ENCODE data around the gene RPS8. TPM values are rescaled to one million over a fixed set of nuclear protein-coding genes. Genes with fewer than 3 reads are reported as not detected.
A peak's percentile ranks its signal among the peaks of the same experiment; 100 is the strongest.

Gene RPS8
- total and polyA plus RNA-seq, 10 donors, result 1,626 to 6,194 (median 2,275) TPM

- no peak for DNase-seq
- H3K9me3 ChIP-seq, result no peaks in the 10 kb centered on the region
- WGBS, 5 donors, result 45 to 54% (median 47%) methylated on average over 8 of the region's 8 CpGs
- H3K4me3 ChIP-seq, result peak overlapping the region; percentile 33 to 71 (median 43)
- H3K4me1 ChIP-seq, result peaks cover 12 to 53% (median 41%) of the 10 kb centered on the region in 6 donors
- intact Hi-C loops (cut with DNase I; ENCODE audit: low total_unique reads), result loop anchor here (10.0 kb wide), 1 partner anchor 49 kb away; the partner anchor contains the start of genes KIF2C and RNU5D-1
- no peaks in the 10 kb centered on the region for H3K27me3 ChIP-seq (replicated peaks in 1 of 7)
- H3K27ac ChIP-seq, result peak overlapping the region in 7 of 8 donors; percentile 8 to 82 (median 64)
- no peak for TF ChIP-seq POLR2AphosphoS5 (IDR thresholded peaks at IDR 0.05)
- TF ChIP-seq POLR2A (IDR thresholded peaks at IDR 0.05), result no peak
- TF ChIP-seq, protein P1, sequence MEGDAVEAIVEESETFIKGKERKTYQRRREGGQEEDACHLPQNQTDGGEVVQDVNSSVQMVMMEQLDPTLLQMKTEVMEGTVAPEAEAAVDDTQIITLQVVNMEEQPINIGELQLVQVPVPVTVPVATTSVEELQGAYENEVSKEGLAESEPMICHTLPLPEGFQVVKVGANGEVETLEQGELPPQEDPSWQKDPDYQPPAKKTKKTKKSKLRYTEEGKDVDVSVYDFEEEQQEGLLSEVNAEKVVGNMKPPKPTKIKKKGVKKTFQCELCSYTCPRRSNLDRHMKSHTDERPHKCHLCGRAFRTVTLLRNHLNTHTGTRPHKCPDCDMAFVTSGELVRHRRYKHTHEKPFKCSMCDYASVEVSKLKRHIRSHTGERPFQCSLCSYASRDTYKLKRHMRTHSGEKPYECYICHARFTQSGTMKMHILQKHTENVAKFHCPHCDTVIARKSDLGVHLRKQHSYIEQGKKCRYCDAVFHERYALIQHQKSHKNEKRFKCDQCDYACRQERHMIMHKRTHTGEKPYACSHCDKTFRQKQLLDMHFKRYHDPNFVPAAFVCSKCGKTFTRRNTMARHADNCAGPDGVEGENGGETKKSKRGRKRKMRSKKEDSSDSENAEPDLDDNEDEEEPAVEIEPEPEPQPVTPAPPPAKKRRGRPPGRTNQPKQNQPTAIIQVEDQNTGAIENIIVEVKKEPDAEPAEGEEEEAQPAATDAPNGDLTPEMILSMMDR (IDR thresholded peaks at IDR 0.05 in 8 of 11, conservative IDR thresholded peaks at IDR 0.05 in 3 of 11), result no peak
- H3K36me3 ChIP-seq, result peaks cover 0 to 37% (median 32%) of the 10 kb centered on the region in 6 donors
Observed at GRCh38 chr1:44783697-44784093, 8.4 kb downstream of the RPS8 start.

DNA sequence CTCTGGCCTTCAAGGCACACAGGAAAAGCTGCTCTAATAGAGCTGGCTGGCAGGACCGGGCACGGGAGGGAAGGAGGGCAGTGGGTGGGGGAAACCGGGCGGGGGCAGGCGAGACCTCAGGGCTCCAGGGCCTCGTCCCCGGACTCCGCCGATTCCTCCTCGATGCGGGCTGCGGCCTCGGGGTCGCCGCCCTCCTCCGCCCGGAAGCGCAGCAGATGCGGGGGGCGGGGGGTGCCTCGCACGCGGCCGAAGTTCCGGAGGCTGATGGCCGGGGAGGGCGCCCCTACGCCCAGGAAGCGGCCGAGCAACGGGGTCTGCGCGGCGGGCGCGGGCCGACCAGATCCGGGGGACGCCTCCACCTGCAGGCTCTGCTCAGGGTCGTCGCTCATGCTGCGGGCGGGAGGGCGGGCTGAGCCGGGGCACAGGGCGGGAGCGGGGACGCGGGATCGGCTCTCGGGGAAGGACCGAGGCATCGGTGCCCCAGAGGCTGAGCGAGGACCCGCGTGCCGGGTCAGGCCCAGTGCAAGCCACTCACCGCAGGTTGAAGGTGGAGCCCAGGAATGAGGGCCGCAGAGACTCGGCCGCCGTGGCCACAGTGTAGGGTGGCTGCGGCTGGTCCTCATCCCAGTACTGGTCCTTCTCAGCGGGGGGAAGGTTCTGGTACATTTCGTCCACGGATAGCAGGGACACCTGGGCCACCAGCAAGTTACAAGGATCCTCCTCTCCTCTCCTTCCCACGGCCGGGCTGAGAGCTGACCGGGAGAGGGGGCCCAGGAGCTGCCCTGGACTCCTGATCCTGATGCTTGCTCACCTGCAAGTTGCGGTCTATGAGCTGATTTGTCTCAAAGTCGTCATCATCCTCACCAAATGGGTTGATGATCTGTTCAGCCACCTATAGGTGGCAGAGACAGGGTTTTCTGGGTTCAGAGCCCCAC, 9.0 kb downstream of the RPS8 start:
- H3K4me1 ChIP-seq, result peaks cover 12 to 46% (median 40%) of the 10 kb centered on the region in 6 donors
- peaks cover 0 to 30% (median 25%) of the 10 kb centered on the region in 6 donors for H3K36me3 ChIP-seq
- WGBS, 5 donors, result 10 to 31% (median 13%) methylated on average over 19 to 71 of the region's 71 CpGs
- H3K9me3 ChIP-seq, result no peaks in the 10 kb centered on the region
- H3K4me3 ChIP-seq, result peak overlapping the region; percentile 33 to 71 (median 43)
- H3K27ac ChIP-seq, result peak overlapping the region; percentile 8 to 82 (median 64)
- peak; percentile 88 for DNase-seq
- TF ChIP-seq, protein P1 (IDR thresholded peaks at IDR 0.05 in 8 of 11, conservative IDR thresholded peaks at IDR 0.05 in 3 of 11), result peak in 2 of 11 experiments; percentile 5 to 16
- no peak for TF ChIP-seq POLR2A (IDR thresholded peaks at IDR 0.05)
- peak; percentile 73 to 87 (median 76) for TF ChIP-seq POLR2AphosphoS5 (IDR thresholded peaks at IDR 0.05)
- intact Hi-C loops (cut with DNase I; ENCODE audit: low total_unique reads), result loop anchor here (5.0 to 10.0 kb wide), 2 partner anchors 38 to 50 kb away; partner anchors contain the start of genes KIF2C and RNU5D-1
- H3K27me3 ChIP-seq (replicated peaks in 1 of 7), result no peaks in the 10 kb centered on the region

GRCh38 chr1:44785029-44785380, 9.7 kb downstream of the RPS8 start:
- H3K27me3 ChIP-seq (replicated peaks in 1 of 7), result no peaks in the 10 kb centered on the region
- DNase-seq, result peak; percentile 74
- H3K4me3 ChIP-seq, result peak overlapping the region in 3 of 8 donors; percentile 43 to 71 (median 45)
- peak overlapping the region in 4 of 8 donors; percentile 64 to 82 (median 74) for H3K27ac ChIP-seq
- 81 to 97% (median 86%) methylated on average over 6 of the region's 6 CpGs for WGBS, 5 donors
- TF ChIP-seq POLR2AphosphoS5 (IDR thresholded peaks at IDR 0.05) (no peak), POLR2A (IDR thresholded peaks at IDR 0.05) (no peak)
- TF ChIP-seq, protein P1 (IDR thresholded peaks at IDR 0.05 in 8 of 11, conservative IDR thresholded peaks at IDR 0.05 in 3 of 11), result no peak
- H3K36me3 ChIP-seq, result peaks cover 0 to 24% (median 19%) of the 10 kb centered on the region in 6 donors
- intact Hi-C loops (cut with DNase I; ENCODE audit: low total_unique reads), result loop anchor here (5.0 to 10.0 kb wide), 2 partner anchors 37 to 50 kb away; partner anchors contain the start of genes KIF2C and RNU5D-1
- peaks cover 12 to 44% (median 40%) of the 10 kb centered on the region in 6 donors for H3K4me1 ChIP-seq
- H3K9me3 ChIP-seq, result no peaks in the 10 kb centered on the region
